ENCODE results near the gene SOAT1. TPM values are rescaled to one million over a fixed set of nuclear protein-coding genes. Genes with fewer than 3 reads are reported as not detected.
A peak's percentile ranks its signal among the peaks of the same experiment; 100 is the strongest.
"Not testable (repeated sequence)": the region's sequence is repeated elsewhere in the genome, so short reads cannot be mapped to it uniquely, and the experiment has no call there.

Gene SOAT1
- total RNA-seq, result 33.3 TPM

GRCh38 chr1:179293340-179294327, at the start of gene SOAT1:
Gene SOAT1 (plus strand): TSS chr1:179293797. CDS start chr1:179302685, 8,888 bp downstream.
- DNase-seq (ENCODE audit: low spot score), result peak; percentile 95

- not testable (repeated sequence) for DNase-seq (ENCODE audit: low spot score)
Measured at GRCh38 chr1:179245426-179245825, 48.2 kb upstream of the SOAT1 start.

DNA sequence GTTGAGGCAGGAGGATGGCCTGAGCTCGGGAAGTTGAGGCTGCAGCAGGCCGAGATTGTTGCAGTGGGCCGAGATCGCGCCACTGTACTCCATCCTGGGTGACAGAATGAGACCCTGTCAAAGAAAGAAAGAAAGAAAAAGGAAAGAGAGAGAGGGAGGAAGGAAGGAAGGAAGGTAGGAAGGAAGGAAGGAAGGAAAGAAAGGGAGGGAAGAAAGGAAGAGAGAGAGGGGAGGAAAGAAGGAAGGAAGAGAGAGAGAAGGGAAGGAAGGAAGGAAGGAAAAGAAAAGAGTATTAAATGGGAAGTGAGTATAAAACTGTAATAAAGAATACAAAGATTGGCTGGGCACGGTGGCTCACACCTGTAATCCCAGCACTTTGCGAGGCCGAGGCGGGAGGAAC, 45.7 kb upstream of the SOAT1 start:
- DNase-seq (ENCODE audit: low spot score), result no peak

DNA sequence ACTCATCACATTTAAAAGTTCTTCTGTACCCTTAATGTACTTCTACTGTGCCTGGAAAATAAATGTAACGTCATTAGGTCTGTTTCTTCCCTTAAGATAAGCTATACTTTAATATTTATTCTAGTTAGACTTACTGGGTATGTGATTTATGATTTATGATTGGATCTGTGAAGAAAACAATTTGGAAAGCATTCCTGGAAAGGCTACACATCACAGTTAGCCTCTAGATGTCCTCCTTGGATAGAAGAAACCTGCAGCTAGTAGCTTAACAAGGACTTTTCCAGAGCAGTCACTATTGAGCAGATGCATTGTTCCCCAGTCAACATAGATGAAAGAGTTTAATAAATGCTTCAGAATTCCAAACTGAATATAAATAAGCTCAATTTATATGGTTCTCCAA, 41.9 kb upstream of the SOAT1 start:
- DNase-seq (ENCODE audit: low spot score), result no peak

DNA sequence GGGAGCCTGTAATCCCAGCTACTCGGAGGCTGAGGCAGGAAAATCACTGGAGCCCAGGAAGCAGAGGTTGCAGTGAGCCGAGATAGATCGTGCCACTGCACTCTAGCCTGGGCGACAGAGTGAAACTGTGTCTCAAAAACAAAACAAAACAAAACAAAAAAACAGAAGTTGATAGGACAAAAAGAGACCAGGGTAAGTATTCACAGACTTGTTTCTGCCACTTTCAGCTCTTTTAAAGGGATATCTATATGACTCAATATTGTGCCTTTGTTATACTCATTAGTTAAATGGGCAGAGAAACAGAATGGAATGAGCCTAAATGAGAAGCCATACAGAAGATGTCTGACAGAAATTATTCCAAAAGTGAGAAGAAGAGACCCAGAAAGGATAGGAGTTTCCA, 41.0 kb upstream of the SOAT1 start:
- no peak for DNase-seq (ENCODE audit: low spot score)

DNA sequence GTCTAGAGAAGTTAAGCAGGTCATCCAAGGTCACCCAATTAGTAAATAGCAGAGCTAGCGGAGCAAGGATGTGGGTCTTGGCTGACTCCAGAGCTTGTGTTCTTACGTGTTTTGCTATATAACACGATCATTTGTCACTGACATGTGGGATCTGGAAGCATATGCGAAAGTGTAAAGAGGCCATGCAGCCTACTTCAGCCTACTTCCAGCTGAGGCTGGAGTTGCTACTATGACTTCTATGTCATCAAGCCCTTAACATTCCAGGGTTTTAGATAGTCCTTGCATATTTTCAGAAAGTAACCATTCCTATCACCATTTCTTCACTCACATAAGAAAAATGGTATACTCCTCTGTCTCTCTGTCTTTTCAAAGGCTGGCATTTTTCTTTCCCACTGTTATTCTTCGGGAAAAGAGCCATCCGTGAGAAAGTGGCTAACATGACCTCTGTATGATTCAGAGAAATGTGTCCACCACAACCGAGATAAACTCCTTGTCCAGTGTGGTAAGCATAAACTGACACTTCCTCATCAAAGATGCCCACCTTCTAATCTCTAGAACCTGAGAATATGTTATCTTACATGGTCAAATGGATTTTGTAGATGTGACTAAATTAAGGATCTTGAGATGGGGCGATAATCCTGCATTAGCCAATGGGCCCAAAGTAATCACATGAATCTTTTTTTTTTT, 40.2 kb upstream of the SOAT1 start:
- no peak for DNase-seq (ENCODE audit: low spot score)

- DNase-seq (ENCODE audit: low spot score), result no peak
Measured at GRCh38 chr1:179262183-179262582, 31.4 kb upstream of the SOAT1 start.

- no peak for DNase-seq (ENCODE audit: low spot score)
Measured at GRCh38 chr1:179263121-179263520, 30.5 kb upstream of the SOAT1 start.

DNA sequence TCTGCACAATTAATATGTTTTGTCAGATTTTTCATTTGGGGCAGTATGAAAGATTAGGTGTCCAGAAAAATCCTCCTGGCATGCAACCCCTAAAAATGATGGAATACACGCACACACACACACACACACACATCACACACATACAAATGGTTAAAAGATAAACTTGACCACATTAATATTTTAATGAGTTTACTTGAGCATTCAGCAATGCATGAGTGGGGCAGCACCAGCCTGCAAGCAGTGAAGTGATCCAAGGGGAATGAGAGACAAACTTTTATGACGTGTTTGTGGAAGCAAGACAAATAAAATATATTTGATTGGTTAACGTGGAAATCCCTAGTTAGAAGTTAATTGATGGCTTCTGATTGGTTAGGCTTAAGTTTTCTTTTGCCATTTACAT, 29.1 kb upstream of the SOAT1 start:
- DNase-seq (ENCODE audit: low spot score), result no peak

GRCh38 chr1:179269071-179269470, 24.5 kb upstream of the SOAT1 start:
- DNase-seq (ENCODE audit: low spot score), result no peak

GRCh38 chr1:179274424-179274823, 19.2 kb upstream of the SOAT1 start:
- DNase-seq (ENCODE audit: low spot score), result not testable (repeated sequence)

GRCh38 chr1:179278920-179279319, 14.7 kb upstream of the SOAT1 start:
- no peak for DNase-seq (ENCODE audit: low spot score)

DNA sequence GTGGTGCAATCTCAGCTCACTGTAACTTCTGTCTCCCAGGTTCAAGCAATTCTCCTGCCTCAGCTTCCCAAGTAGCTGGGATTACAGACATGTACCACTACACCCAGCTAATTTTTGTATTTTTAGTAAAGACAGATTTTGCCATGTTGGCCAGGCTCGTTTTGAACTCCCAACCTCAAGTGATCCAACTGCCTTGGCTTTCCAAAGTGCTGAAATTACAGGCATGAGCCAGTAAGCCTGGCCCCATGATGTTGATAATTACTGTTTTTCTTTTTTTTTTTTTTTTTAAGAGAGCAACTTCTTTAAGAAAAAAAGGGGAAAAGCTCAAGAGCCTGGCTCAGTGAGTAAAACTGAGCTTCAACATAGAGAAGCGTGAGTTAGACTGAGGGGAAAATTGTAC, 9.6 kb upstream of the SOAT1 start:
- no peak for DNase-seq (ENCODE audit: low spot score)

- no peak for DNase-seq (ENCODE audit: low spot score)
Measured at GRCh38 chr1:179287946-179288345, 5.7 kb upstream of the SOAT1 start.

DNA sequence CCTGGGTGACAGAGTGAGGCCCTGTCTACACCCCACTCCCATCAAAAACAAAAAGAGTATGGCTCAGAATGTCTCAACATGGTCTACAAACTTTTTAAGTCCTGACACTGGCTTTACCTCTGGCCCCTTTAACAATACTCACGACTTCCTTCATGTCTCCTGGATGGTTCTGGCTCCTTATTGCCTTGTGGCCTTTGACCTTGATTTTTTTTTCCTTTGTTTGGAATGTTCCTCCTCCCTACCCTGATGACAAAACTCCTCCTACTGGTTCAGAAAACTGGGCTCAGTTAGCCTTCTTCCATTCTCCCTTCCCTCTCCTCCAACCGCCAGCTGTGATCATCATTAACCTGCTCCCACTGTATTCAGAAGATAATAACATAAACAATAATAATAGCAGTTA, 4.6 kb upstream of the SOAT1 start:
- DNase-seq (ENCODE audit: low spot score), result no peak

DNA sequence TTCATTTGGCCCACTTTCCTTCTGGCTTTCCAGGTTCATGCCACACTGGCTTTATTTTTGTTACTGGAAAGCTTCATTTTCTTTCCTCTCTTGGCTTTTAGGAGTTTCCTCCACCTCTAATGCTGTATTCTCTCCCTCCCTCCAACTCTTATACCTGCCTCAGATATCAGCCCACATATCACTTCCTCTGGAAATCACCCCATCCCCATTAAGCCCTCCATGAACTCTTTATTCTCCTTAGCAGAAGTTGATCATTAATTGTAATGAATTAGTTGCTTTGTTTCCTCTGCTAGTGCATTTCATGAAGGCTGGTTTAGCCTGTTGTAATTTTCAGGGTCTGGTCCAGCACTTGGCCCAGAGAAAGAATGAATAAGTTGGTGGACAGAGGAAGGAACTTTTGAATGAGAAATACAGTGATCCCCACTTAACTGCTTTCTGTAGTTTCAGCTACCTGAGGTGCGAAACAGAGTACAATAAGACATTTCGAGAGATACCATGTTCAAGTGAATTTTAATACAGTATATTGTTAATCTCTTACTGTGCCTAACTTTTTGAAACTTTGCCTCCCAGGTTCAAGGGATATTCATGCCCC, 1.7 kb downstream of the SOAT1 start:
- no peak for DNase-seq (ENCODE audit: low spot score)

GRCh38 chr1:179296356-179297104, 2.9 kb downstream of the SOAT1 start:
- DNase-seq (ENCODE audit: low spot score), result no peak

DNA sequence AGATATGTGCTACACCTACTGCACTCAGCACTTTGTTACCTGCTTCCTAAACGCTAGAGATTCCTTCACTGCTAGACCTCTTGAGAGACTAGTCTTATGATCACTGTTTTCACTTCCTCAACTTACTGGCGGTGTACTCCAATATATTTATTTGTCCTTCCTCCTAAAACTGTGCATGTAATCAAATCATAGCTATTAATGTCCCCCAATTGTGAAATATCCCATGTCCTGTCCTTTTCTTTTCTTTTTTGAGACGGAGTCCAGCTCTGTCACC, 3.4 kb downstream of the SOAT1 start:
- DNase-seq (ENCODE audit: low spot score), result no peak

DNA sequence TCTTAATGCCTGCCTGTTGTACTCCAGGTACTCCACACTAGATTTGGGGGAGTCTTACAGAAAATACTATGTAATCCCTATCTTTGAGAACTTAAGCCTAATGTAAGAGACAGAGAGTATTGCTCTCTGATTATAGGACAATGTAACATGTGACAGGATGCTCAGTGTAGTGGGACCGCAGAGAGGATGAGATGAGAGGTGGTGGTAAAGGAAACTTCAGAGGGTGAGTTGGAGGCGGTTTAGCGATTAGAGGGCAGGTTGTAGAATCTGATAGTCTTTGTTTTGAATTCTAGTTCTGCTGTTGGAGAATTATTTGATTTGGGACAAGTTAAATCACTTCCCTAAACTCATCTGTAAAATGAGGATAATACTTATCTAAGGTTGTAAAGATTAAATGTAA, 5.4 kb downstream of the SOAT1 start:
- no peak for DNase-seq (ENCODE audit: low spot score)

DNA sequence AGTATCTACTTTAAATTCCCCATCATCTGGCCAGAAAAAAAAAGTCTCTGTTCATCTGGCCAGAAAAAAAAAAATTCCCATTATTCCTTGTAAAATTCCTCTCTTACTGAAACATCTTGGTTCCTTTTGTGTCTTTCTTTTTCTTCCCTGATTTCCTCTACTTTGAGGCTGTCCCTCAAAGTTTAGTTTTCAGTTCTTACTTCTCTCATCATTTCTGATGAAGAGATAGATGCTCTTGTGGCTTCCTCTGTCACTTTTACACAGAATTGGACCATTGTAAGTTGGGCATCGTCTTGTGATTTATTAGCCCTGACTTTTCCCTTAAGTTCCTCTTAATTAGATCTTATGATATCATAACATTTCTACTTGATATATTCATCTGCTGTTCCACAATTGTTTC, 6.5 kb downstream of the SOAT1 start:
- DNase-seq (ENCODE audit: low spot score), result no peak

DNA sequence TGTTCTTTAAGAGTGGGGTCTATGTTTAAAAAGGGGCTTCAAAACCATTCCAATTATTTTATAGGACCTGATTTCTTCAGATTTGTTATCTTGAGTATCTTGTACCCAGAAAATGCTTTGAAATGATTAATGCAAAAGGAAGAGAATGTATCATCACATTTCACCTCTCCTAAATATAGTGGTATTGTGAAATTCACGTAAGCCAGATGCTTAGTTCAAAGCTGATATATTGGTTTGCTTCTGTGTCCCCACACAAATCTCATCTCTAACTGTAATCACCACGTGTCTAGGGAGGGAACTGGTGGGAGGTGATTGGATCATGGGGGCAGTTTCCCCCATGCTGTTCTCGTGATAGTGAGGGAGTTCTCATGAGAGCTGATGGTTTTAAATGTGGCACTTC, 8.5 kb downstream of the SOAT1 start:
- DNase-seq (ENCODE audit: low spot score), result no peak

DNA sequence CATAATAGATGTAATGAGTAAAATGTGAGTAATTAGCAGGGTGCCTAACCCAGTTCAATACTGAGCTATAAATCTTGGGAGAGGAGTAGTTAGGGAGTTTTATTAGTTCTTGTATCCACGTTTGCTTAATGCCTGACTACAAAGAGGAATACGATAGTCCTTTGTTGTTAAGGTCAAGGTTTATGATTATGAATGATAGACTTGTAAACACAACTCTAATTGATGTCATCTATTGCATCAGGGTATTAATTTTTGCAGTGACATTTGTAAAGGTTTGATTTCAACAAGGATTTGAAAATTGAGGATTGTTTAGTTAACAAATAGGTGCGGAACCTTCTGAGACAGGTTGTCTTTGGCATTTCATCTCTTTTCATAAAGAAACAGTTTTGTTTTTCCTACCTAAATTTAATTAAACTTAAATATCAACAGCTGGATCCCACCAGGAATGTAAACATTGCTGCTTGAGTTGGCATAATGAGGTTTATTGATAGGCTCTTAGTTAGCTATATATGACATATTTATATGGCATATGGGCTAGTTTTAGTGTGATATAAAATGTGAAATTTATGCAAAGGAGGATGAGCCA, 9.7 kb downstream of the SOAT1 start:
- DNase-seq (ENCODE audit: low spot score), result no peak

All from ureter (tissue), 1 donor.